Effector memory CD8-positive, alpha-beta T cell (primary cell): ENCODE results near the gene THAP8.
A peak's percentile ranks its signal among the peaks of the same experiment; 100 is the strongest.

Experiments
- ATAC-seq: fragments of 150-1000 bp; cut with Tn5 transposase; replicated peaks from 2 replicates; pipeline ENCODE4 v1.10.0; 2021; ENCODE audit warnings: mild to moderate bottlenecking, moderate library complexity
- DNase-seq, 3 experiments: peaks; one replicate each; pipeline ENCODE4 v3.0.0; 2021
- H3K27ac Mint-ChIP-seq, 2 donors: one replicate each; pipeline ENCODE4 v1.8.0; 2022; ENCODE audit warnings: mild to moderate bottlenecking in 2 of 2, mixed read lengths in 2 of 2, moderate library complexity in 2 of 2
- H3K27me3 Mint-ChIP-seq, 2 donors: one replicate each; pipeline ENCODE4 v1.8.0; 2022; ENCODE audit warnings: mixed read lengths in 2 of 2
- H3K36me3 Mint-ChIP-seq: one replicate; pipeline ENCODE4 v1.8.0; 2022; ENCODE audit warnings: mild to moderate bottlenecking, moderate library complexity, mixed read lengths; ENCODE audit not compliant: insufficient read depth
- H3K4me1 Mint-ChIP-seq, 2 donors: one replicate each; pipeline ENCODE4 v1.8.0; 2022; ENCODE audit warnings: low read depth in 2 of 2, mixed read lengths in 2 of 2
- H3K4me3 Mint-ChIP-seq, 2 donors: one replicate each; pipeline ENCODE4 v1.8.0; 2022; ENCODE audit warnings: mild to moderate bottlenecking in 2 of 2, mixed read lengths in 2 of 2, moderate library complexity in 2 of 2
- H3K9me3 Mint-ChIP-seq, 2 donors: one replicate each; pipeline ENCODE4 v1.8.0; 2022; ENCODE audit warnings: mixed read lengths in 2 of 2
- total RNA-seq, 9 experiments: gene quantifications; one replicate each; lab custom pipeline; 2026; lab: John Stamatoyannopoulos, UW

THAP8 gene
- 0.59 to 4.7 (median 2.0) reads per million in 9 experiments for total RNA-seq

GRCh38 chr19:36054119-36054732 is at the start of gene THAP8:
TSS of gene THAP8 (minus strand) at chr19:36054285. CDS start at chr19:36054217, 68 bp downstream.
- Mint-ChIP-seq H3K27ac (peak within 1 kb of the TSS; percentile 86 to 96), H3K4me1 (peaks cover 5 to 13% of the 10 kb centered on the region in 2 donors), H3K27me3 (no peaks in the 10 kb centered on the region), H3K36me3 (peaks cover 14% of the 10 kb centered on the region), H3K4me3 (peak within 1 kb of the TSS; percentile 87 to 88), H3K9me3 (no peaks in the 10 kb centered on the region)
- peak; percentile 82 for ATAC-seq
- peak; percentile 99 to 100 (median 100) for DNase-seq

GRCh38 chr19:36103040-36103626 is 49.0 kb upstream of the THAP8 start:
- Mint-ChIP-seq H3K4me3 (no peak overlapping the region), H3K27ac (no peak overlapping the region), H3K36me3 (peaks cover 14% of the 10 kb centered on the region), H3K4me1 (no peaks in the 10 kb centered on the region), H3K27me3 (no peaks in the 10 kb centered on the region), H3K9me3 (no peaks in the 10 kb centered on the region)
- DNase-seq (no peak), ATAC-seq (no peak)

- no peak for DNase-seq
- H3K27ac Mint-ChIP-seq, result no peak overlapping the region
- no peak for ATAC-seq
- H3K4me1 Mint-ChIP-seq, result no peaks in the 10 kb centered on the region
- peaks cover 10% of the 10 kb centered on the region for H3K36me3 Mint-ChIP-seq
- no peaks in the 10 kb centered on the region for H3K27me3 Mint-ChIP-seq
- no peaks in the 10 kb centered on the region for H3K9me3 Mint-ChIP-seq
- no peak overlapping the region for H3K4me3 Mint-ChIP-seq
Observed at GRCh38 chr19:36101550-36102327, 47.7 kb upstream of the THAP8 start.

- H3K36me3 Mint-ChIP-seq, result peaks cover 6% of the 10 kb centered on the region
- H3K27ac Mint-ChIP-seq, result peak overlapping the region; percentile 44 to 49
- no peak overlapping the region for H3K4me3 Mint-ChIP-seq
Observed at GRCh38 chr19:36100476-36100875, 46.4 kb upstream of the THAP8 start.

GRCh38 chr19:36099166-36099785 is 45.2 kb upstream of the THAP8 start:
- Mint-ChIP-seq H3K9me3 (no peaks in the 10 kb centered on the region), H3K4me1 (no peaks in the 10 kb centered on the region), H3K27me3 (no peaks in the 10 kb centered on the region), H3K4me3 (no peak overlapping the region), H3K36me3 (peaks cover 6% of the 10 kb centered on the region), H3K27ac (no peak overlapping the region)
- ATAC-seq (no peak), DNase-seq (no peak)

More at GRCh38 chr19:36100476-36100875, 46.4 kb upstream of the THAP8 start:
- H3K4me1 Mint-ChIP-seq, result no peaks in the 10 kb centered on the region
- no peak for ATAC-seq
- no peaks in the 10 kb centered on the region for H3K27me3 Mint-ChIP-seq
- H3K9me3 Mint-ChIP-seq, result no peaks in the 10 kb centered on the region
- no peak for DNase-seq

- H3K4me1 Mint-ChIP-seq, result peaks cover 0 to 5% of the 10 kb centered on the region in 2 donors
- H3K27ac Mint-ChIP-seq, result no peak overlapping the region
- no peak overlapping the region for H3K4me3 Mint-ChIP-seq
- peaks cover 2% of the 10 kb centered on the region for H3K36me3 Mint-ChIP-seq
- ATAC-seq (no peak), DNase-seq (no peak)
- H3K27me3 Mint-ChIP-seq, result no peaks in the 10 kb centered on the region
- no peaks in the 10 kb centered on the region for H3K9me3 Mint-ChIP-seq
Observed at GRCh38 chr19:36097036-36097435, 43.0 kb upstream of the THAP8 start.

GRCh38 chr19:36093687-36094086 is 39.6 kb upstream of the THAP8 start:
- Mint-ChIP-seq H3K9me3 (no peaks in the 10 kb centered on the region), H3K36me3 (peaks cover 2% of the 10 kb centered on the region), H3K27ac (peak overlapping the region in 1 of 2 donors; percentile 41), H3K4me3 (no peak overlapping the region), H3K4me1 (peaks cover 0 to 5% of the 10 kb centered on the region in 2 donors), H3K27me3 (no peaks in the 10 kb centered on the region)
- DNase-seq (no peak), ATAC-seq (no peak)

- H3K9me3 Mint-ChIP-seq, result no peaks in the 10 kb centered on the region
- H3K4me1 Mint-ChIP-seq, result peaks cover 0 to 5% of the 10 kb centered on the region in 2 donors
- no peak for DNase-seq
- ATAC-seq, result no peak
- H3K36me3 Mint-ChIP-seq, result peaks cover 2% of the 10 kb centered on the region
- no peaks in the 10 kb centered on the region for H3K27me3 Mint-ChIP-seq
- H3K27ac Mint-ChIP-seq, result peak overlapping the region in 1 of 2 donors; percentile 82
- H3K4me3 Mint-ChIP-seq, result no peak overlapping the region
Observed at GRCh38 chr19:36093146-36093662, 39.1 kb upstream of the THAP8 start.

GRCh38 chr19:36092566-36092965 is 38.5 kb upstream of the THAP8 start:
- no peak for ATAC-seq
- H3K27me3 Mint-ChIP-seq, result no peaks in the 10 kb centered on the region
- peaks cover 2% of the 10 kb centered on the region for H3K36me3 Mint-ChIP-seq
- no peak for DNase-seq
- H3K4me1 Mint-ChIP-seq, result peaks cover 0 to 5% of the 10 kb centered on the region in 2 donors
- no peaks in the 10 kb centered on the region for H3K9me3 Mint-ChIP-seq
- H3K4me3 Mint-ChIP-seq, result no peak overlapping the region
- H3K27ac Mint-ChIP-seq, result peak overlapping the region in 1 of 2 donors; percentile 82

- ATAC-seq (no peak), DNase-seq (no peak)
- Mint-ChIP-seq H3K9me3 (no peaks in the 10 kb centered on the region), H3K36me3 (peaks cover 2% of the 10 kb centered on the region), H3K27me3 (no peaks in the 10 kb centered on the region), H3K27ac (no peak overlapping the region), H3K4me1 (peaks cover 0 to 5% of the 10 kb centered on the region in 2 donors), H3K4me3 (no peak overlapping the region)
Observed at GRCh38 chr19:36090910-36091695, 37.0 kb upstream of the THAP8 start.

- Mint-ChIP-seq H3K27me3 (no peaks in the 10 kb centered on the region), H3K4me3 (no peak overlapping the region), H3K4me1 (peaks cover 0 to 5% of the 10 kb centered on the region in 2 donors), H3K9me3 (no peaks in the 10 kb centered on the region), H3K36me3 (peaks cover 2% of the 10 kb centered on the region), H3K27ac (peak overlapping the region in 1 of 2 donors; percentile 10)
- DNase-seq (no peak), ATAC-seq (no peak)
Observed at GRCh38 chr19:36089847-36090246, 35.8 kb upstream of the THAP8 start.

- H3K36me3 Mint-ChIP-seq, result no peaks in the 10 kb centered on the region
- no peak for DNase-seq
- no peaks in the 10 kb centered on the region for H3K27me3 Mint-ChIP-seq
- no peak for ATAC-seq
- no peaks in the 10 kb centered on the region for H3K4me1 Mint-ChIP-seq
- H3K27ac Mint-ChIP-seq, result no peak overlapping the region
- no peak overlapping the region for H3K4me3 Mint-ChIP-seq
- H3K9me3 Mint-ChIP-seq, result no peaks in the 10 kb centered on the region
Observed at GRCh38 chr19:36086326-36086725, 32.2 kb upstream of the THAP8 start.
